ENCODE data around the gene MTMR6.

Gene MTMR6

DNA sequence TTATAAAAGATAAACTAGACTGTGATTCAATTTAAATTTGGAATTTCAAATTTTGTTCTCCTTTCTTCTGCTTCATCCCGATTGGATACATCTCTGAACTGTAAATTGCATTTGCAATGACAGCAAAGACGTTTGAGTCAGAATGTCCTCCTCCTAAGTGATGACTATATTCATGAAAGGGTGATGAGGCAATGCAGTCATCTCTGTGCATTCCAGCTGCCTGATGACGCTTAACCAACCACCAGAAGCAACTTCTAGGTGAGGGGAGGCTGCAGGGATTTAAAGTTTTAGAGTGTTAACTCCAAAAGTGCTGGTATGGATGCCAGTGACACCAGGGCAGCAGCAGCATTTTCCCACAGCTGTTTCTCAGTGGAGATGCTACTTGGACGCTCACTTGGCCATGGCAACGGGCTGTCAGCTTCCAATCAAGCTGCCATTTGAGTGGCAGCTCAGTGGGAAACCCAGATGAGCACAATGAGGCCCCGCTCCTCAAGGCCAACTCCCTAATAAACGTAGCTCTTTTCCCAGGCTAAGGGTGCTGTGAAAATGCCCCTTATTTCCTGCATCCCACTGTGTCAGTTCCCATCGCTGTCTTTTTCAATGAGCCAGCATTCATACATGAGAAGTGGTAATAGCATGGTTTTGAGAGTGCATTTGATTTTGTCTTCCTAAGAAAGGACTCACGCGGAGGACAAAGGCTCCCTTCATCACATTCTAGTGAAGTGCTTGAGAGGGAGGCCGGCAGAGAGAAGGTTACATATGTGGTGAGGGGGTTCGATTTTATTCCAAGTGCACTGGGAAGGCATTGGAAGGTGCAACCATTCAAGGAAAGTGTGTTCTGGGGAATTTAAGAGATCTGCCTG, 70.0 kb downstream of the MTMR6 start:
- Histone ChIP-seq H3K9me3 (ENCODE audit: severe bottlenecking) (no peaks in the 10 kb centered on the region), H3K36me3 (ENCODE audit: low read depth) (no peaks in the 10 kb centered on the region), H3K27ac (ENCODE audit: poor library complexity, severe bottlenecking) (no peak overlapping the region), H3K27me3 (ENCODE audit: insufficient read depth, poor library complexity, severe bottlenecking) (no peaks in the 10 kb centered on the region), H3K4me3 (ENCODE audit: severe bottlenecking) (no peak overlapping the region), H3K4me1 (ENCODE audit: insufficient read depth, poor library complexity, severe bottlenecking) (peaks cover 4% of the 10 kb centered on the region)
- DNase-seq (ENCODE audit: low spot score) (no peak), ATAC-seq (ENCODE audit: low read depth) (no peak)
- TF ChIP-seq, protein P1, sequence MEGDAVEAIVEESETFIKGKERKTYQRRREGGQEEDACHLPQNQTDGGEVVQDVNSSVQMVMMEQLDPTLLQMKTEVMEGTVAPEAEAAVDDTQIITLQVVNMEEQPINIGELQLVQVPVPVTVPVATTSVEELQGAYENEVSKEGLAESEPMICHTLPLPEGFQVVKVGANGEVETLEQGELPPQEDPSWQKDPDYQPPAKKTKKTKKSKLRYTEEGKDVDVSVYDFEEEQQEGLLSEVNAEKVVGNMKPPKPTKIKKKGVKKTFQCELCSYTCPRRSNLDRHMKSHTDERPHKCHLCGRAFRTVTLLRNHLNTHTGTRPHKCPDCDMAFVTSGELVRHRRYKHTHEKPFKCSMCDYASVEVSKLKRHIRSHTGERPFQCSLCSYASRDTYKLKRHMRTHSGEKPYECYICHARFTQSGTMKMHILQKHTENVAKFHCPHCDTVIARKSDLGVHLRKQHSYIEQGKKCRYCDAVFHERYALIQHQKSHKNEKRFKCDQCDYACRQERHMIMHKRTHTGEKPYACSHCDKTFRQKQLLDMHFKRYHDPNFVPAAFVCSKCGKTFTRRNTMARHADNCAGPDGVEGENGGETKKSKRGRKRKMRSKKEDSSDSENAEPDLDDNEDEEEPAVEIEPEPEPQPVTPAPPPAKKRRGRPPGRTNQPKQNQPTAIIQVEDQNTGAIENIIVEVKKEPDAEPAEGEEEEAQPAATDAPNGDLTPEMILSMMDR (IDR thresholded peaks at IDR 0.05; ENCODE audit: poor library complexity, severe bottlenecking) = no peak

DNA sequence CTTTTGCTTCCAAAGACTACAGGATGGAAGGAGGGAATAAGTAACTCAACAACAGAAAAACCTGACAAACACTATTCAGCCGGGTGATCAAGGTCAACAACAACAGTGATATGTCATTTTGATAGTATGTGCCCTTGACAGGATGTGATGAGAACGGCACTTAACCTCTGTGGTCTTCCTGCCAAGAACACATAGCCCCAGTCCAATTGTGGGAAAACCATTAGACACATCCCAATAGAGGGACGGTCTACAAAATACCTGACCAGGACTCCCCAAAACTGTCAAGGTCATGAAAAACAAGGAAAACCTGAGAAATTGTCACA, 72.1 kb downstream of the MTMR6 start:
- Histone ChIP-seq H3K36me3 (ENCODE audit: low read depth) (no peaks in the 10 kb centered on the region), H3K4me3 (ENCODE audit: severe bottlenecking) (no peak overlapping the region), H3K27me3 (ENCODE audit: insufficient read depth, poor library complexity, severe bottlenecking) (no peaks in the 10 kb centered on the region), H3K4me1 (ENCODE audit: insufficient read depth, poor library complexity, severe bottlenecking) (peaks cover 4% of the 10 kb centered on the region), H3K27ac (ENCODE audit: poor library complexity, severe bottlenecking) (no peak overlapping the region), H3K9me3 (ENCODE audit: severe bottlenecking) (no peaks in the 10 kb centered on the region)
- TF ChIP-seq, protein P1 (IDR thresholded peaks at IDR 0.05; ENCODE audit: poor library complexity, severe bottlenecking) = no peak
- ATAC-seq (ENCODE audit: low read depth) (no peak), DNase-seq (ENCODE audit: low spot score) (no peak)

DNA sequence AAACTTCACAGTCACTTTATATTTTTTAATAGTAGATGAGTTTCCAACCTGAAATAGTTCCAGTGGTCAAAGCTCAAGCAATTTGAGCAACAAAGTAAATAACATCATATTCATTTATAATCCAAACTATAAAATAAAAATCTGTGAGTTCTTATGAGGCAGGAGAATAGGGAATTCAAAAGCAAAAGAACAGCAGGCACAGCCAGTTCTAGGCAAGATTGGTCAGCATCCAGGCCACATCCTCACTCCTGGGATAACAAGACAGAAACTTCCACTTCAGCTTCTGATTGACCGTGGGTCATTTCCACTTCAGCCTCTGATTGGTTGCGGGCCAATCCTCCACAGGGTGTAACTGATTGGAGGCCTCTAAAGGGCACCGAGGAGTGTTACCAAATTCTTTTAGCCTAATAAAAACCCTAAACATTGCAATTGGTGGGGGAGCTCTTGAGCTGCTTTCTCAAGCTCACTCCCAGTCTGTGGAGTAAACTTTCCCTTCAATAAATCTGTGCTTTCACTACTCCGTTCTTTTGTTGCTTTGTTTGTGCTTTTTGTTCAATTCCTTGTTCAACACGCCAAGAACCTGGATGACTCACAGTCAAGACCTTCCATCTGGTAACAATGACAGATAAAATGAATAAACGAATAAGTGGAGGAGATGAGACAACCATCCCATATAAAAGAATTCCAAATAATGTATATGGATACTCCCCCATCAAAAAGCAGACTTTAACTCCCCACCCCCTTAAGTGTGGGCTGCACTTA, 72.6 kb downstream of the MTMR6 start:
- Histone ChIP-seq H3K9me3 (ENCODE audit: severe bottlenecking) (no peaks in the 10 kb centered on the region), H3K4me1 (ENCODE audit: insufficient read depth, poor library complexity, severe bottlenecking) (peaks cover 4% of the 10 kb centered on the region), H3K36me3 (ENCODE audit: low read depth) (no peaks in the 10 kb centered on the region), H3K4me3 (ENCODE audit: severe bottlenecking) (no peak overlapping the region), H3K27ac (ENCODE audit: poor library complexity, severe bottlenecking) (no peak overlapping the region), H3K27me3 (ENCODE audit: insufficient read depth, poor library complexity, severe bottlenecking) (no peaks in the 10 kb centered on the region)
- TF ChIP-seq, protein P1 (IDR thresholded peaks at IDR 0.05; ENCODE audit: poor library complexity, severe bottlenecking) = peak; percentile 6
- ATAC-seq (ENCODE audit: low read depth) = no peak
- no peak for DNase-seq (ENCODE audit: low spot score)

DNA sequence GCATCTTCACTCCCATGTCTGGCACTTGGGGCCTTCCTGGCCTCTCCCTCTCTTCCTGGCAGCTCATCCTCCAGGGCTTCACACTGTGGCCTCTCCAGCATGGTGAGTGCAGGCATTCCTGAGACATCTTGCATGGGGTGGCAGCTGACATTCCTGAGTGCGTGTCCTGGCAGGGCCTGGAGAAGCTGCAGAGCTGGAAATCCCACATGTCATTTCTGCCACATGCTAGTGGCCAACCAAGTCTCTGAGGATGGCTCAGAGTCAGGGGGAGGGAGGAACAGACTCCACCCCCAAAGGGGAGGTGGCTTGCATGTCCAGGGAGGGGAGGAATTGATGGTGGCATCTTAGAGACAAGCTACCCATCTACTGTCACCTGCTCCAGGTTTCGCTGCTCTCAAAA, 73.6 kb downstream of the MTMR6 start:
- peaks cover 4% of the 10 kb centered on the region for H3K4me1 ChIP-seq (ENCODE audit: insufficient read depth, poor library complexity, severe bottlenecking)
- no peaks in the 10 kb centered on the region for H3K9me3 ChIP-seq (ENCODE audit: severe bottlenecking)
- ATAC-seq (ENCODE audit: low read depth) = peak; percentile 56; the same call in 1 of the 3 replicates
- no peak overlapping the region for H3K4me3 ChIP-seq (ENCODE audit: severe bottlenecking)
- TF ChIP-seq, protein P1 (IDR thresholded peaks at IDR 0.05; ENCODE audit: poor library complexity, severe bottlenecking) = no peak
- no peak for DNase-seq (ENCODE audit: low spot score)
- H3K27me3 ChIP-seq (ENCODE audit: insufficient read depth, poor library complexity, severe bottlenecking) = no peaks in the 10 kb centered on the region
- no peak overlapping the region for H3K27ac ChIP-seq (ENCODE audit: poor library complexity, severe bottlenecking)
- no peaks in the 10 kb centered on the region for H3K36me3 ChIP-seq (ENCODE audit: low read depth)
